DND-41 (cell line): ENCODE data around the gene AATK.

ENCODE experiments used
- EZH2 ChIP-seq: IDR thresholded peaks from 3 replicates; pipeline ENCODE4 v1.6.1; 2012; ENCODE audit warnings: borderline replicate concordance, low read depth, mild to moderate bottlenecking, moderate library complexity, low read length, inconsistent platforms; ENCODE audit not compliant: severe bottlenecking
- TF ChIP-seq, protein P1 (sequence below): IDR thresholded peaks from 2 replicates; pipeline ENCODE4 v1.5.1; 2012; ENCODE audit warnings: borderline replicate concordance, low read length, moderate library complexity, mild to moderate bottlenecking; ENCODE audit not compliant: poor library complexity, severe bottlenecking; ENCODE audit errors: extremely low read depth

DNA sequence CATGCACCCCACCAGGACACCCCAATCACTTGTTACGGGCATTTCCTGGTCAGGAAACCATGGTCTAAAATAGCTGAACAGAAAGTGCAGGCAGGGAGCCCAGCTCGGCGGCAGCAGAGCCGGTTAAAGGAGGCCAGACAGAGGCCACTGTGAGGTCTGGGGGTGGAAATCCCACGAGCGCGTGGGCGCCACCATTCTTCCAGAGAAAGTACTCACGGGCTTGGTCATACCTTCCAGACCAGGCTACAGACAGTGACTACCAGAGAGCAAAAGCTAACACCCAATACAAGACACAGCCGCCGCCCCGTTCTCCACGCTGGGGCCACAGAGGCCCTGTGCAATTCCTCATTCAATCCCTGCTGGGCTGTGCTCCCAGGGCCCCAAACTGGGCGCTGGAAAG lies 44.8 kb upstream of the AATK start:
- TF ChIP-seq, protein P1, sequence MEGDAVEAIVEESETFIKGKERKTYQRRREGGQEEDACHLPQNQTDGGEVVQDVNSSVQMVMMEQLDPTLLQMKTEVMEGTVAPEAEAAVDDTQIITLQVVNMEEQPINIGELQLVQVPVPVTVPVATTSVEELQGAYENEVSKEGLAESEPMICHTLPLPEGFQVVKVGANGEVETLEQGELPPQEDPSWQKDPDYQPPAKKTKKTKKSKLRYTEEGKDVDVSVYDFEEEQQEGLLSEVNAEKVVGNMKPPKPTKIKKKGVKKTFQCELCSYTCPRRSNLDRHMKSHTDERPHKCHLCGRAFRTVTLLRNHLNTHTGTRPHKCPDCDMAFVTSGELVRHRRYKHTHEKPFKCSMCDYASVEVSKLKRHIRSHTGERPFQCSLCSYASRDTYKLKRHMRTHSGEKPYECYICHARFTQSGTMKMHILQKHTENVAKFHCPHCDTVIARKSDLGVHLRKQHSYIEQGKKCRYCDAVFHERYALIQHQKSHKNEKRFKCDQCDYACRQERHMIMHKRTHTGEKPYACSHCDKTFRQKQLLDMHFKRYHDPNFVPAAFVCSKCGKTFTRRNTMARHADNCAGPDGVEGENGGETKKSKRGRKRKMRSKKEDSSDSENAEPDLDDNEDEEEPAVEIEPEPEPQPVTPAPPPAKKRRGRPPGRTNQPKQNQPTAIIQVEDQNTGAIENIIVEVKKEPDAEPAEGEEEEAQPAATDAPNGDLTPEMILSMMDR = no peak
- no peak for TF ChIP-seq EZH2
